DND-41 (cell line): ENCODE results near the gene SLC8B1.

ENCODE experiments used
- ATAC-seq: fragments of 200-7000 bp; cut with Tn5 transposase; 3 replicates; pipeline ENCODE4 v1.9.1; 2021; ENCODE audit warnings: low read depth; ENCODE audit not compliant: insufficient read depth
- DNase-seq: peaks from one replicate; pipeline ENCODE4 v3.0.0-alpha.2; 2020
- H2AFZ ChIP-seq: 2 replicates; pipeline ENCODE4 v1.6.0; 2012; ENCODE audit warnings: low read depth, low read length
- H3K27ac ChIP-seq: 2 replicates; pipeline ENCODE4 v1.5.1; 2012; ENCODE audit warnings: low read length, inconsistent platforms
- H3K27me3 ChIP-seq: fragments of 200-600 bp; sonication (generic); 2 replicates; pipeline ENCODE4 v1.6.0; 2012; ENCODE audit warnings: low read length, mild to moderate bottlenecking, inconsistent platforms; ENCODE audit not compliant: insufficient read depth, poor library complexity
- H3K36me3 ChIP-seq: 2 replicates; pipeline ENCODE4 v1.5.1; 2012; ENCODE audit warnings: low read length, inconsistent platforms; ENCODE audit not compliant: insufficient read depth
- H3K4me1 ChIP-seq: 2 replicates; pipeline ENCODE4 v1.5.1; 2012; ENCODE audit warnings: mild to moderate bottlenecking, low read length; ENCODE audit not compliant: insufficient read depth
- H3K4me2 ChIP-seq: 2 replicates; pipeline ENCODE4 v1.6.0; 2012; ENCODE audit warnings: mild to moderate bottlenecking, moderate library complexity, low read length, inconsistent platforms; ENCODE audit not compliant: insufficient read depth
- H3K4me3 ChIP-seq, 2 experiments: fragments of 200-600 bp in 1 of 2; shearing (Covaris generic) in 1 of 2; 2 replicates each; pipeline ENCODE4 v1.5.1; 2012 to 2016; ENCODE audit warnings: inconsistent platforms in 2 of 2, low read length in 2 of 2, mild to moderate bottlenecking in 2 of 2, low read depth in 1 of 2, moderate library complexity in 1 of 2
- H3K79me2 ChIP-seq: 2 replicates; pipeline ENCODE4 v1.6.0; 2012; ENCODE audit warnings: low read length, inconsistent platforms; ENCODE audit not compliant: insufficient read depth
- H3K9ac ChIP-seq: 2 replicates; pipeline ENCODE4 v1.6.0; 2012; ENCODE audit warnings: low read depth, mild to moderate bottlenecking, inconsistent platforms, low read length, moderate library complexity
- H3K9me3 ChIP-seq: 2 replicates; pipeline ENCODE4 v1.5.1; 2012; ENCODE audit warnings: low read length, moderate library complexity, mild to moderate bottlenecking, inconsistent platforms; ENCODE audit not compliant: insufficient read depth, severe bottlenecking
- H4K20me1 ChIP-seq: 2 replicates; pipeline ENCODE4 v1.6.0; 2012; ENCODE audit warnings: low read length; ENCODE audit not compliant: insufficient read depth
- CTCF ChIP-seq: IDR thresholded peaks from 2 replicates; pipeline ENCODE4 v1.5.1; 2012; ENCODE audit warnings: borderline replicate concordance, low read length, moderate library complexity, mild to moderate bottlenecking; ENCODE audit not compliant: poor library complexity, severe bottlenecking; ENCODE audit errors: extremely low read depth
- EZH2 ChIP-seq: IDR thresholded peaks from 3 replicates; pipeline ENCODE4 v1.6.1; 2012; ENCODE audit warnings: borderline replicate concordance, low read depth, mild to moderate bottlenecking, moderate library complexity, low read length, inconsistent platforms; ENCODE audit not compliant: severe bottlenecking

The SLC8B1 gene

GRCh38 chr12:113301811-113302210, 33.1 kb downstream of the SLC8B1 start:
- H3K36me3 ChIP-seq = peaks cover 74% of the 10 kb centered on the region
- no peaks in the 10 kb centered on the region for H3K9me3 ChIP-seq
- H3K4me3 ChIP-seq = no peak overlapping the region
- H3K27me3 ChIP-seq = no peaks in the 10 kb centered on the region
- no peak for ATAC-seq
- H2AFZ ChIP-seq = no peak overlapping the region
- TF ChIP-seq CTCF = no peak
- no peak for TF ChIP-seq EZH2
- H4K20me1 ChIP-seq = no peaks in the 10 kb centered on the region; the same call in 1 of the 2 replicates
- no peak overlapping the region for H3K9ac ChIP-seq
- DNase-seq = no peak
- peaks cover 4% of the 10 kb centered on the region; the same call in 1 of the 2 replicates for H3K4me1 ChIP-seq
- no peak overlapping the region for H3K27ac ChIP-seq
- H3K4me2 ChIP-seq = no peak overlapping the region
- H3K79me2 ChIP-seq = no peaks in the 10 kb centered on the region

- Histone ChIP-seq H3K27me3 (no peaks in the 10 kb centered on the region), H3K4me3 (no peak overlapping the region), H3K4me2 (no peak overlapping the region), H3K79me2 (no peaks in the 10 kb centered on the region), H3K4me1 (peaks cover 4% of the 10 kb centered on the region; the same call in 1 of the 2 replicates), H2AFZ (no peak overlapping the region), H3K9me3 (no peaks in the 10 kb centered on the region), H3K36me3 (peaks cover 71% of the 10 kb centered on the region), H3K27ac (peak overlapping the region; percentile 35; the same call in 1 of the 2 replicates), H3K9ac (no peak overlapping the region), H4K20me1 (no peaks in the 10 kb centered on the region)
- DNase-seq (no peak), ATAC-seq (no peak)
- TF ChIP-seq CTCF (no peak), EZH2 (no peak)
Observed at GRCh38 chr12:113299619-113300237, 35.2 kb downstream of the SLC8B1 start.

GRCh38 chr12:113298861-113299545, 35.9 kb downstream of the SLC8B1 start:
- peaks cover 4% of the 10 kb centered on the region; the same call in 1 of the 2 replicates for H3K4me1 ChIP-seq
- no peak overlapping the region for H3K4me3 ChIP-seq
- DNase-seq = no peak
- H3K27ac ChIP-seq = peak overlapping the region; percentile 12; the same call in 1 of the 2 replicates
- H3K4me2 ChIP-seq = no peak overlapping the region
- H3K9ac ChIP-seq = no peak overlapping the region
- TF ChIP-seq EZH2 = no peak
- H3K27me3 ChIP-seq = no peaks in the 10 kb centered on the region
- no peaks in the 10 kb centered on the region for H3K9me3 ChIP-seq
- ATAC-seq = no peak
- H3K36me3 ChIP-seq = peaks cover 70% of the 10 kb centered on the region
- no peaks in the 10 kb centered on the region for H3K79me2 ChIP-seq
- no peaks in the 10 kb centered on the region for H4K20me1 ChIP-seq
- no peak overlapping the region for H2AFZ ChIP-seq

GRCh38 chr12:113298472-113298817, 36.5 kb downstream of the SLC8B1 start:
- Histone ChIP-seq H3K9me3 (no peaks in the 10 kb centered on the region), H3K79me2 (no peaks in the 10 kb centered on the region), H3K4me3 (no peak overlapping the region), H2AFZ (no peak overlapping the region), H4K20me1 (no peaks in the 10 kb centered on the region), H3K27me3 (no peaks in the 10 kb centered on the region), H3K27ac (no peak overlapping the region), H3K4me2 (no peak overlapping the region), H3K36me3 (peaks cover 71% of the 10 kb centered on the region), H3K9ac (no peak overlapping the region), H3K4me1 (peaks cover 2% of the 10 kb centered on the region; the same call in 1 of the 2 replicates)
- ATAC-seq (no peak), DNase-seq (no peak)
- TF ChIP-seq CTCF (no peak), EZH2 (no peak)
